Left lung (tissue), 10 donors: Measurements from ENCODE around the gene ANTXR2. TPM values are rescaled to one million over a fixed set of nuclear protein-coding genes. Genes with fewer than 3 reads are reported as not detected.

Source experiments
- ATAC-seq: fragments of 200-7000 bp; cut with Tn5 transposase; one replicate; pipeline ENCODE4 v1.9.1; 2020; ENCODE audit warnings: moderate library complexity
- DNase-seq, 4 donors: peaks; one replicate each; pipeline ENCODE4 v3.0.0-alpha.2; 2013 to 2020
- H3K27ac ChIP-seq, 2 donors: fragments of 200-600 bp; sonication (generic) in 1 of 2; one replicate each; pipeline versions ENCODE4 v1.5.0 to v1.8.0; 2020 to 2021
- H3K27me3 ChIP-seq, 2 donors: fragments of 200-600 bp; sonication (generic) in 1 of 2; one replicate each; pipeline versions ENCODE4 v1.5.0 to v1.8.0; 2020 to 2021
- H3K36me3 ChIP-seq, 2 donors: fragments of 200-600 bp; sonication (generic) in 1 of 2; one replicate each; pipeline versions ENCODE4 v1.5.0 to v1.8.0; 2020 to 2021
- H3K4me1 ChIP-seq, 2 donors: fragments of 200-600 bp; one replicate each; pipeline ENCODE4 v1.8.0; 2021
- H3K4me3 ChIP-seq, 2 donors: fragments of 200-600 bp; sonication (generic) in 1 of 2; one replicate each; pipeline versions ENCODE4 v1.5.0 to v1.8.0; 2020 to 2021; ENCODE audit warnings: mild to moderate bottlenecking in 1 of 2
- H3K9me3 ChIP-seq, 2 donors: fragments of 200-600 bp; sonication (generic) in 1 of 2; one replicate each; pipeline versions ENCODE4 v1.5.0 to v1.8.0; 2020 to 2021
- CTCF ChIP-seq, 2 donors: fragments of 200-600 bp; sonication (generic) in 1 of 2; IDR thresholded peaks; one replicate each; pipeline versions ENCODE4 v1.5.0 to v1.8.0; 2021; ENCODE audit warnings: antibody characterized with exemption in 2 of 2
- intact Hi-C, 2 donors: fragments of 100-400 bp; cut with DNase I; formaldehyde crosslinking; loops; one replicate each; pipeline versions ENCODE4 v1.11.2 to v1.14.2; 2022
- polyA plus RNA-seq, 6 donors: library from polyadenylated mRNA; unstranded; fragments of 120-200 nt; gene quantifications; one replicate each; pipeline ENCODE4 v1.2.1, GENCODE V29; 2013; ENCODE audit not compliant: insufficient read length in 6 of 6
- total RNA-seq, 2 donors: library from RNA; stranded (reverse); fragmentation: NEBNext Ultra II Directional; extraction: Animal tissue kit (Norgen Biotek cat#: 25700); gene quantifications; one replicate each; pipeline ENCODE4 v1.2.1, GENCODE V29; 2021
- donor health status: DM: no; HTN: yes; CAD: no.
- donor health status: DM: no; HTN: no; CAD: no.

The ANTXR2 gene
- total and polyA plus RNA-seq, 8 donors: 45.6 to 73.3 (median 66.1) TPM

GRCh38 chr4:79983431-79983830 is 89.6 kb downstream of the ANTXR2 start:
- no peak overlapping the region for H3K27ac ChIP-seq
- no peaks in the 10 kb centered on the region for H3K27me3 ChIP-seq
- intact Hi-C loops: no loop called here
- TF ChIP-seq CTCF (IDR thresholded peaks at IDR 0.05): no peak
- DNase-seq (no peak), ATAC-seq (no peak)
- H3K9me3 ChIP-seq: no peaks in the 10 kb centered on the region
- no peaks in the 10 kb centered on the region for H3K4me1 ChIP-seq
- peaks cover 0 to 11% of the 10 kb centered on the region in 2 donors for H3K36me3 ChIP-seq
- no peak overlapping the region for H3K4me3 ChIP-seq

- H3K4me1 ChIP-seq: no peaks in the 10 kb centered on the region
- no peak overlapping the region for H3K4me3 ChIP-seq
- DNase-seq (peak in 2 of 4 donors; percentile 36 to 51), ATAC-seq (no peak)
- no peak for TF ChIP-seq CTCF (IDR thresholded peaks at IDR 0.05)
- H3K9me3 ChIP-seq: no peaks in the 10 kb centered on the region
- peaks cover 0 to 18% of the 10 kb centered on the region in 2 donors for H3K36me3 ChIP-seq
- H3K27me3 ChIP-seq: no peaks in the 10 kb centered on the region
- H3K27ac ChIP-seq: no peak overlapping the region
- intact Hi-C loops: no loop called here
Measured at GRCh38 chr4:79982601-79983322, 90.3 kb downstream of the ANTXR2 start.

- intact Hi-C loops: no loop called here
- H3K27ac ChIP-seq: no peak overlapping the region
- H3K27me3 ChIP-seq: no peaks in the 10 kb centered on the region
- H3K9me3 ChIP-seq: no peaks in the 10 kb centered on the region
- no peak overlapping the region for H3K4me3 ChIP-seq
- DNase-seq: peak in 1 of 4 donors; percentile 7
- TF ChIP-seq CTCF (IDR thresholded peaks at IDR 0.05): no peak
- ATAC-seq: no peak
- no peaks in the 10 kb centered on the region for H3K4me1 ChIP-seq
- H3K36me3 ChIP-seq: peaks cover 0 to 41% of the 10 kb centered on the region in 2 donors
Measured at GRCh38 chr4:79980448-79980847, 92.6 kb downstream of the ANTXR2 start.

DNA sequence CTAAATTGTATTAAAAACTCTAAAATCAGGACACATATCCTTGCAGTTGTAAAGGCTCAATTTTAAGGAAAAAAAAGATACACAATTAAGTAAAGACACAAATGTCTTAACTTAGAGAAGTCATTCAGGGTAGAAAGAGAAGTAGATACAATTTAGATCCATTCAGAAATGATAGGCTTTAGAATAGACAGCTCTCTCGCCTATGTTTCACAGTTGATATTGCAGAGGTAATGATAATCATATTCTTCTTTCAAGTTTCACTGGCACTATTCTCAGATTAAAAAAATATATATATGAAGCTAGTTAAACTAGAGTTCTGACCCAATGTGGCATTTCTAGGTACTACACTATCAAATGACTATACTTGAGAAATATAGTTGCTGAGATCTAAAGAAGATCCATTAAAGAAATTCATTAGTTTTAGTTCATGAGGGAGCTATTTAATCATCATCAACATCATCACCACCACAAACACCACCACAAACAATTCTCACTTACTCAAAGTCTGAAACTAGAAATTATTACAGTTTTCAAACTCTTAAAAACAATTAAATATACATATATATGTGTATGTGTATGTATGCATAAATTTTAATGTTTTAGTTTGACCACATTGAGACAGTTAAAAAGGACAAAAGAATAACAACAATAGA is 93.1 kb downstream of the ANTXR2 start:
- intact Hi-C loops: no loop called here

More for the DNA sequence above, 93.1 kb downstream of the ANTXR2 start:
- Histone ChIP-seq H3K36me3 (peaks cover 0 to 41% of the 10 kb centered on the region in 2 donors), H3K4me3 (no peak overlapping the region), H3K27me3 (no peaks in the 10 kb centered on the region), H3K4me1 (no peaks in the 10 kb centered on the region), H3K9me3 (no peaks in the 10 kb centered on the region), H3K27ac (no peak overlapping the region)
- DNase-seq (no peak), ATAC-seq (no peak)
- TF ChIP-seq CTCF (IDR thresholded peaks at IDR 0.05): no peak
